ENCODE data around the gene NCOA1. TPM values are rescaled to one million over a fixed set of nuclear protein-coding genes. Genes with fewer than 3 reads are reported as not detected.

The NCOA1 gene
- total RNA-seq, 1 donor from 2014 or later, result 46.9 TPM

DNA sequence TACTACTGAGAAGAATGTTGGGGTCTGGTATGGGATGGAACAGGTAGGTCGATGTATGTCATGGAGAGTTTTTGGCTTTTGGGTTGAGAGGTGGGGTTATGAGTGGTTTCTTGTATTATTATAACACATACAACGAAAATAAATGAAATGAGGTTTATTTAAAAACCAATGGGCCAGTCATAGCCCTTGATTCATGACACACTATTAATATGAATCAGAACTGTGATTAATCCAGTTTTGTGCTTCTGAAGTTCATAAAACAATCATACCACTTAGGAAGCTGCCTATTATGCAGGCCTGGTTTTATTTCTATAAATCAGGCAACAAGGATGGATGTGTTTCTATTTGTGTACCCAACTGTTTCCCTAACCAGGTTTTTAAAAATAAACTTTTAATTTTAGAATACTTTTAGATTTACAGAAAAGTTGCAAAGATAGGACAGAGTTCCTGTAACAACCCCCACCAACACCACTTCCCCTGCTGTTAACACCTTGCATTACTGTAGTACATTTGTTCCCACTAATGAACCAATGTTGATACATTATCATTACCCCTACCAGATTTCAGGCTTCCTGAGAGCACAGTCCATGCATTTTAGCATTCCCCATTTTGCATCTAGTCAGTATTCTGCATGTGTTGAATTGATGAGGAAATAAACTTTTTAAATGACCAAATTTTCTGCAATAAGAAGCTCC is 37.5 kb upstream of the NCOA1 start:
- TF ChIP-seq, protein P1, sequence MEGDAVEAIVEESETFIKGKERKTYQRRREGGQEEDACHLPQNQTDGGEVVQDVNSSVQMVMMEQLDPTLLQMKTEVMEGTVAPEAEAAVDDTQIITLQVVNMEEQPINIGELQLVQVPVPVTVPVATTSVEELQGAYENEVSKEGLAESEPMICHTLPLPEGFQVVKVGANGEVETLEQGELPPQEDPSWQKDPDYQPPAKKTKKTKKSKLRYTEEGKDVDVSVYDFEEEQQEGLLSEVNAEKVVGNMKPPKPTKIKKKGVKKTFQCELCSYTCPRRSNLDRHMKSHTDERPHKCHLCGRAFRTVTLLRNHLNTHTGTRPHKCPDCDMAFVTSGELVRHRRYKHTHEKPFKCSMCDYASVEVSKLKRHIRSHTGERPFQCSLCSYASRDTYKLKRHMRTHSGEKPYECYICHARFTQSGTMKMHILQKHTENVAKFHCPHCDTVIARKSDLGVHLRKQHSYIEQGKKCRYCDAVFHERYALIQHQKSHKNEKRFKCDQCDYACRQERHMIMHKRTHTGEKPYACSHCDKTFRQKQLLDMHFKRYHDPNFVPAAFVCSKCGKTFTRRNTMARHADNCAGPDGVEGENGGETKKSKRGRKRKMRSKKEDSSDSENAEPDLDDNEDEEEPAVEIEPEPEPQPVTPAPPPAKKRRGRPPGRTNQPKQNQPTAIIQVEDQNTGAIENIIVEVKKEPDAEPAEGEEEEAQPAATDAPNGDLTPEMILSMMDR (IDR thresholded peaks at IDR 0.05), result no peak

GRCh38 chr2:24454294-24454693 is 36.8 kb upstream of the NCOA1 start:
- Histone ChIP-seq H3K27ac (no peak overlapping the region), H3K36me3 (no peaks in the 10 kb centered on the region), H3K27me3 (no peaks in the 10 kb centered on the region), H3K9me3 (no peaks in the 10 kb centered on the region), H3K4me1 (peaks cover 17% of the 10 kb centered on the region), H3K4me3 (peak overlapping the region; percentile 15)
- DNase-seq (no peak), ATAC-seq (no peak)
- intact Hi-C loops (cut with DNase I), result no loop called here
- TF ChIP-seq, protein P1 (IDR thresholded peaks at IDR 0.05), result no peak

More for the DNA sequence above, 37.5 kb upstream of the NCOA1 start:
- intact Hi-C loops (cut with DNase I), result no loop called here
- H3K27me3 ChIP-seq, result no peaks in the 10 kb centered on the region
- DNase-seq (no peak), ATAC-seq (no peak)
- H3K9me3 ChIP-seq, result no peaks in the 10 kb centered on the region
- H3K36me3 ChIP-seq, result no peaks in the 10 kb centered on the region
- peak overlapping the region; percentile 15 for H3K4me3 ChIP-seq
- H3K4me1 ChIP-seq, result peaks cover 22% of the 10 kb centered on the region
- H3K27ac ChIP-seq, result no peak overlapping the region

DNA sequence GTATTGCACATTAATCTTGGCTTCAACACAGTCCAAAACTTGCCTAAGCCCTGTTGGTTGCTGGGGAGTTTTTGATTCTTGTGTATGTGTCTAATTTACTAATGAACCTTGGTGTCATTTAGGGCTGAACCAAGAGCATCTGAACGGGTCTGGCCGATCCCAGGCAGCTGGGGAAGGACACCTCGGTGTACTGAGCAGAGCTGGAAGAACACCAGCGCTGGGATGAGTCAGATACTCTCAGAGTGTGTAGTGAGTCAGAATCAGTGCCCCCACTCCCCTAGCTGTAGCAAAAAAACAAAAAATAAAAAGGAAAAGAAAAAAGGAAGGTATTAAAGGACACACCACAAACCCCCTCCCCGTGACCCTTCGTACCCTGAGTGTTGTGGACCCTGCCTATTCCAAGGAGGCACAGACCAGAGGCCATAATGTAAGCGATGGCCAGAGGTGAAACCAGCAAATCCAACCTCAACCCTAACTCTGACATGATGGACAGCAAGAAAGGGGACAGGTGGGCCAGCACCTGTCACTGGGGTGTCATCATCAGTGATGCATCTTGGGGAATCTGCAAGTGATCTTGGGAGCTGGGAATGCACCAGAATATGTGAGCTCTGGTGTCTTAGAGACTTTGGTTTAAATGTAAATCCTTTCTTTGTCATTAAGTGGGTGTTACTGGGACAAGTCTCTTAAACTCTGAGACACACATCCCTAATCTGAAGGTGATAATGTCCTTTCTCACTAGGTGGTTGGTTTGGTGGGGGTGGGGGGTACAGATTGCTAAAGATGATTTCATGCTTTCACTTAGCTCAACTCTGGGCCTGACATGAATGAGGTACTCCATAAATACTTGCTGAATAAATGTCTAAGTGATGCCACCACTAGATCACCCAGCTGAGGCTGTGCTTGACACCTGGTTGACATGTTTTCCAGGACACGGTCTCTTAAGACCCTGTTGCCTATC is 34.2 kb upstream of the NCOA1 start:
- H3K36me3 ChIP-seq, result no peaks in the 10 kb centered on the region
- H3K27ac ChIP-seq, result no peak overlapping the region
- no peaks in the 10 kb centered on the region for H3K9me3 ChIP-seq
- peaks cover 15% of the 10 kb centered on the region for H3K4me1 ChIP-seq
- ATAC-seq (peak; percentile 72), DNase-seq (no peak)
- intact Hi-C loops (cut with DNase I), result no loop called here
- no peak overlapping the region for H3K4me3 ChIP-seq
- no peaks in the 10 kb centered on the region for H3K27me3 ChIP-seq
- TF ChIP-seq, protein P1 (IDR thresholded peaks at IDR 0.05), result no peak

- DNase-seq, result no peak
- Histone ChIP-seq H3K4me1 (peaks cover 8% of the 10 kb centered on the region), H3K27ac (no peak overlapping the region), H3K36me3 (no peaks in the 10 kb centered on the region), H3K27me3 (no peaks in the 10 kb centered on the region), H3K9me3 (no peaks in the 10 kb centered on the region), H3K4me3 (no peak overlapping the region)
- ATAC-seq, result no peak
- intact Hi-C loops (cut with DNase I), result no loop called here
- TF ChIP-seq, protein P1 (IDR thresholded peaks at IDR 0.05), result no peak
Observed at GRCh38 chr2:24457696-24458386, 33.2 kb upstream of the NCOA1 start.

GRCh38 chr2:24459224-24460161 is 31.6 kb upstream of the NCOA1 start:
- H3K36me3 ChIP-seq, result no peaks in the 10 kb centered on the region
- intact Hi-C loops (cut with DNase I), result no loop called here
- DNase-seq, result no peak
- no peak overlapping the region for H3K27ac ChIP-seq
- TF ChIP-seq, protein P1 (IDR thresholded peaks at IDR 0.05), result no peak
- H3K4me3 ChIP-seq, result no peak overlapping the region
- ATAC-seq, result no peak
- no peaks in the 10 kb centered on the region for H3K9me3 ChIP-seq
- H3K4me1 ChIP-seq, result no peaks in the 10 kb centered on the region
- H3K27me3 ChIP-seq, result no peaks in the 10 kb centered on the region
